ENCODE results near the gene GATA5.

Gene GATA5

GRCh38 chr20:62487118-62487517 lies 11.3 kb upstream of the GATA5 start:
- DNase-seq = no peak

- no peak for DNase-seq
Measured at GRCh38 chr20:62486484-62486883, 10.7 kb upstream of the GATA5 start.

- no peak for DNase-seq
Measured at GRCh38 chr20:62485701-62486089, 9.9 kb upstream of the GATA5 start.

GRCh38 chr20:62485062-62485700 lies 9.4 kb upstream of the GATA5 start:
- no peak for DNase-seq

- no peak for DNase-seq
Measured at GRCh38 chr20:62484478-62484877, 8.7 kb upstream of the GATA5 start.

- no peak for DNase-seq
Measured at GRCh38 chr20:62483613-62484458, 8.0 kb upstream of the GATA5 start.

GRCh38 chr20:62482974-62483373 lies 7.2 kb upstream of the GATA5 start:
- DNase-seq = no peak

- no peak for DNase-seq
Measured at GRCh38 chr20:62482146-62482809, 6.5 kb upstream of the GATA5 start.

GRCh38 chr20:62481425-62482145 lies 5.8 kb upstream of the GATA5 start:
- DNase-seq = no peak

GRCh38 chr20:62480318-62480717 lies 4.5 kb upstream of the GATA5 start:
- no peak for DNase-seq

GRCh38 chr20:62479656-62480055 lies 3.9 kb upstream of the GATA5 start:
- DNase-seq = no peak

- no peak for DNase-seq
Measured at GRCh38 chr20:62479156-62479555, 3.4 kb upstream of the GATA5 start.

GRCh38 chr20:62477669-62478455 lies 2.1 kb upstream of the GATA5 start:
- no peak for DNase-seq

GRCh38 chr20:62476056-62476838 lies 452 bp upstream of the GATA5 start:
- no peak for DNase-seq

- DNase-seq = no peak
Measured at GRCh38 chr20:62475027-62475771, 596 bp downstream of the GATA5 start.

GRCh38 chr20:62474604-62475026 lies 1.2 kb downstream of the GATA5 start:
- no peak for DNase-seq

- DNase-seq = no peak
Measured at GRCh38 chr20:62473717-62474603, 1.8 kb downstream of the GATA5 start.

GRCh38 chr20:62472941-62473585 lies 2.7 kb downstream of the GATA5 start:
- no peak for DNase-seq

Data from CD4-positive, alpha-beta T cell treated with Interleukin-21 for 1 hour (primary cell).